Measurements from ENCODE around the gene HLF. TPM values are rescaled to one million over a fixed set of nuclear protein-coding genes. Genes with fewer than 3 reads are reported as not detected.

Gene HLF
- total RNA-seq, 1 donor from 2014 or later, result 0.91 TPM

DNA sequence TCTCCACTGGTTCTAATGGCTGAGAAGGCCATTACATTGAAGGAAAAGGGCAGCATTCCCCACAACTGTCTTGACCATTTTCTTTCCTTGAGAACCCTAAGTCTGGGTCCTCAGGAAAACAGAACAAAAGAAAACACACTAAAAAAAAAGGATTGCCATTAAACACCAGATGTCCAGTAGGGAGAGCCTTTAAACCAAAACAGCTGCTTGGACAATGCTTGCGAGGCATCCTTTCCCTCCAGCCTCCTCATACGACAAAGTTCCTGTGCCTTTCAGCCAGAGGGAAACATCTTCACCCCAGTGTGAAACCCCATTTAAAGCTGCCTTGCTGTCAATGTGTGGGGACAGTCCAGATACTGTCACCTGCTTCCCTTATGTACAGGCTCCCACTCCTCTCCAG is 82.6 kb downstream of the HLF start:
- intact Hi-C loops (cut with micrococcal nuclease), result loop anchor here (5.0 kb wide), 1 partner anchor 45 kb away; no protein-coding TSS in a partner anchor

- intact Hi-C loops (cut with micrococcal nuclease), result loop anchor here (2.0 to 5.0 kb wide), 3 partner anchors 47 to 356 kb away; no protein-coding TSS in a partner anchor
These were observed 84.1 kb downstream of the HLF start for GRCh38 chr17:55348749-55349354.

DNA sequence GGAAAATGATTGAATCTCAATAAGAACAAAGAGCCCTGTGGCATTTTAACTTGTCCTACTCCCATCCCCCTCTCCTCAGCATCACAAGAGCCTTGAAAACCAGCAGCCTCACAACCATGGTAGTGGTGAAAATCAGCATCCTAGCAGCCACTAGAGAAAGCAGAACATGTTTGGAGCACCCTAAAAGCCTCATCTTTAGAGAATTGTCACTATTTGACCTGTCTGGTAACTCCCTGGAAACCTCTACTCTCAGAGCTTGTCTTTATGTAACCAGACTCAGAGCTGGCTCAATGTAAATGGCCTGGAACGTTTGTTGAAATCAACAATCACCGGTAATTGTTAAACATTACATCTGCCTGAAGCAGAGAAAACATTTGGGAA is 86.1 kb downstream of the HLF start:
- intact Hi-C loops (cut with micrococcal nuclease), result no loop called here

GRCh38 chr17:55351226-55351625 is 86.5 kb downstream of the HLF start:
- intact Hi-C loops (cut with micrococcal nuclease), result no loop called here

GRCh38 chr17:55354010-55354409 is 89.2 kb downstream of the HLF start:
- intact Hi-C loops (cut with micrococcal nuclease), result no loop called here

GRCh38 chr17:55354941-55355340 is 90.2 kb downstream of the HLF start:
- intact Hi-C loops (cut with micrococcal nuclease), result no loop called here

- intact Hi-C loops (cut with micrococcal nuclease), result loop anchor here (1.0 kb wide), 2 partner anchors 158 to 363 kb away; no protein-coding TSS in a partner anchor
These were observed 91.9 kb downstream of the HLF start for GRCh38 chr17:55356434-55357328.

DNA sequence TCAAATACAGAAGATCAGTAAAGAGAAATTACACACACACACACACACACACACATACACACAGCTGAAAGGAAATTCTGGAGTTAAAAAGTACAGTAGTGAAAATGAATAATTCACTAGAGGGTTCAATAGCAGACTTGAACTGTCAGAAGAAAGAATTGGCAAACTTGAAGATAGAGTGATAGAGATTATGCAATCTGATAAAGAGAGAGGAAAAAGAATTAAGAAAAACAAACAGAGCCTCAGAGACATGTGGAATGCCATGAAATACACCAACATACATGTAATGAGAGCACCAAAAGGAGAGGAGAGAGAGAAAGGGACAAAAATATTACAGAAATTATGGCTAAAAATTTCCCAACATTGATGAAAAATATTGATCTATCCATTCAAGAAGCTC is 96.2 kb downstream of the HLF start:
- intact Hi-C loops (cut with micrococcal nuclease), result no loop called here

DNA sequence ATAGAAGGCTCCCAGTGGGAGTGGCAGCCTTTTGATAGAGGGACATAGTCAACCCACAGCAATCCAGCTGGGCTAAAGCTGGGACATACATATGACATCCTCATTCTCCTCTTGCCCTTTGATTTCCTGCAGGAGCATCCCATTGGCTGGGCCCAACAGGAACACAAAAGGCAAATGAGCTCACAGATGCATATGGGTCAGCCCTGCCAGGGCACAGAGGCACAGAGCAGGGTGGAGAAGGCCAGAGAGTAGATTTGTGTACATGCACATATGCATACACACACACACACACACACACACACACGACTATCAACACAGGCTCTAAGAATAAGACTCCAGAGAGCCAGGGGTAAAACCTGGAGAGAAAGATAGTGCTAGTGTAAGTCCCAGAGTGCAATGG is 98.3 kb downstream of the HLF start:
- intact Hi-C loops (cut with micrococcal nuclease), result no loop called here

DNA sequence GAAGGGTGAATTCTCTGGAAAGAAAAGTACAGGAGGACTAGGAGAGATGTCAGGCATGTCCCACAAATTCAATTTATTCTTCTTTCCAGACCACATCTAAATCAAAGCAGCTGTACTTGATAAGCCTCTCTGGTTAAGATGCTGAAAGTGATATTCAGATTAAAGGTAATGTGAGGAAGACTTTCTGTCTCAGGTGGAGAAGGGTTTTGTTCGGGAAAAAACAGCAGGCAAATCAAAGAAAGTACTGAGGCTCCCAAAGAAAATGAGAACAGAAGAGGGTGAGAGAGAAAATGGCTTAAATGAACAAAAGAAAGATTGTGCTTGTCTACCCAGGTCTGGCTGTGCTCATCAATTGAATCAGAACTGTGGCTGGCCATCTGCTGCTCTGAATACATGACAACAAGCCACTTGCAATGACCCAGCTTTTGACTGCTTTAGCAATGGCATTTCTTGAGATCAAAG is 101.3 kb downstream of the HLF start:
- intact Hi-C loops (cut with micrococcal nuclease), result no loop called here

GRCh38 chr17:55368706-55369105 is 103.9 kb downstream of the HLF start:
- intact Hi-C loops (cut with micrococcal nuclease), result no loop called here

Other genes starting within 250 kb of the HLF start
- gene MMD, start 156.9 kb downstream of the HLF start, total RNA-seq, result 31.9 and 33.2 TPM in 2 replicates
- not detected in 2 replicates for gene SMIM36, start 246.5 kb downstream of the HLF start, total RNA-seq

Data from T-helper 2 cell treated with Interferon-gamma antibody and Interleukin-4, amounts not matched to agents 100 ng/mL and 5 ng/mL, for 36 hours (primary cell).